Activated T-helper 1 cell treated with anti-CD3 and anti-CD28 coated beads, Interleukin-12 subunit alpha, Interleukin-12 subunit beta, Interleukin-2, Interleukin-4 antibody, amounts not matched to agents 30 ng/mL and 10 ng/mL and 1 ng/mL, durations not matched to agents 14 hours and 24 hours and 36 hours (primary cell): Measurements from ENCODE around the gene SLAMF1. TPM values are rescaled to one million over a fixed set of nuclear protein-coding genes. Genes with fewer than 3 reads are reported as not detected.
A peak's percentile ranks its signal among the peaks of the same experiment; 100 is the strongest.

Source experiments
- DNase-seq: peaks from one replicate; pipeline ENCODE4 v3.0.0; 2021; ENCODE audit warnings: low spot score
- H3K27ac Mint-ChIP-seq: one replicate; pipeline ENCODE4 v1.8.0; 2021; ENCODE audit warnings: mild to moderate bottlenecking, mixed read lengths
- H3K27me3 Mint-ChIP-seq: one replicate; pipeline ENCODE4 v1.8.0; 2022; ENCODE audit warnings: mild to moderate bottlenecking, moderate library complexity, mixed read lengths; ENCODE audit not compliant: insufficient read depth
- H3K36me3 Mint-ChIP-seq: one replicate; pipeline ENCODE4 v1.8.0; 2021; ENCODE audit warnings: low read depth, mixed read lengths
- H3K4me1 Mint-ChIP-seq: one replicate; pipeline ENCODE4 v1.8.0; 2021; ENCODE audit warnings: low read depth, mixed read lengths
- H3K4me3 Mint-ChIP-seq: one replicate; pipeline ENCODE4 v1.8.0; 2021; ENCODE audit warnings: mild to moderate bottlenecking, moderate library complexity, mixed read lengths
- H3K9me3 Mint-ChIP-seq: one replicate; pipeline ENCODE4 v1.8.0; 2021; ENCODE audit warnings: mixed read lengths
- intact Hi-C: fragments of 100-400 bp; cut with micrococcal nuclease; formaldehyde crosslinking; loops from one replicate; pipeline ENCODE4 v1.15.1; 2024
- total RNA-seq: library from RNA; stranded (reverse); gene quantifications from 2 replicates; pipeline ENCODE4 v1.2.3, GENCODE V29; 2022

Gene SLAMF1
- total RNA-seq, 1 donor from 2014 or later = 118 TPM

DNA sequence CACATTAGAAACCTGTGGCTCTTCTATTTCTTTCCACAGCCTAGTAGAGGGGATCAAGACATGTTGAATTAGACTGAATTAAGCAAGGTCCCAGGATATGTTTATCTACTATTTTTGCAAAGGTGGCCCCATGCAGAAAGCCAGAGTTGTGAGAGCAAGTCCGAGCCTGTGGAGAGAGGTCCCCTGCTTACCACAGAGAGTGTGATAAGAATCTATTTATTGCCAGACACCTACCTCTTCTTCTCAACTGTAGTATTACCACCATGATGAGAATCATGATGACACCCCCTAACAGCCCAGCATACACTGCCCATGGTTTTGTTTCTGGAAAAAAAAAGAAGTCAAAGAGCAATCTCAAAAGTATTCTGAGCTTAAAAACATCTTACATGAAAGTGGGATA, 23.0 kb downstream of the SLAMF1 start:
- Mint-ChIP-seq H3K9me3 (peaks cover 5% of the 10 kb centered on the region), H3K27ac (peak overlapping the region; percentile 99), H3K27me3 (no peaks in the 10 kb centered on the region), H3K4me3 (peak overlapping the region; percentile 81), H3K4me1 (peaks cover 95% of the 10 kb centered on the region), H3K36me3 (peaks cover 87% of the 10 kb centered on the region)
- DNase-seq = no peak
- intact Hi-C loops = loop anchor here (1.0 to 5.0 kb wide), 6 partner anchors 14 to 282 kb away; partner anchors contain the start of genes COPA and NCSTN

DNA sequence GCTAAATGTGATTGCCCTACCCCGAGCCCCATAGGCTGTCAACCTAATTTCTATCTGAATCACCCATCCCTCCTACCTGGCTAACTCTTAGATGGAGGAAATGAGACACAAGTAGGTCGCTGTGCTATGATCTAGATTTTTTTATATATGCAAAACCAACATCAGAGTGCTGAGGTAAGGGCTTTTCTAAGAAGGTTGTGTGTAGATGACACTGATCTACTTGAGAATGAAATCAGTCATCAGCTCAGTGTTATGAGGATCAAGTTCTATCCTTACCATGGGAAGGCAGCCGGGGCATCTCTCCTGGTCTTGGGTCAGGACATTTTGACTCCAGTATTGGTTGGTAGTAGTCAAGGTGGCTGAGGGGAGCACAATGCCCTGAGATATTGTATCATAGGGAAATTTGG, 23.6 kb downstream of the SLAMF1 start:
- Mint-ChIP-seq H3K4me1 (peaks cover 94% of the 10 kb centered on the region), H3K36me3 (peaks cover 85% of the 10 kb centered on the region), H3K4me3 (peak overlapping the region; percentile 81), H3K9me3 (peaks cover 6% of the 10 kb centered on the region), H3K27ac (peak overlapping the region; percentile 99), H3K27me3 (no peaks in the 10 kb centered on the region)
- intact Hi-C loops = loop anchor here (1.0 to 5.0 kb wide), 6 partner anchors 15 to 281 kb away; partner anchors contain the start of genes COPA and NCSTN
- DNase-seq = no peak

DNA sequence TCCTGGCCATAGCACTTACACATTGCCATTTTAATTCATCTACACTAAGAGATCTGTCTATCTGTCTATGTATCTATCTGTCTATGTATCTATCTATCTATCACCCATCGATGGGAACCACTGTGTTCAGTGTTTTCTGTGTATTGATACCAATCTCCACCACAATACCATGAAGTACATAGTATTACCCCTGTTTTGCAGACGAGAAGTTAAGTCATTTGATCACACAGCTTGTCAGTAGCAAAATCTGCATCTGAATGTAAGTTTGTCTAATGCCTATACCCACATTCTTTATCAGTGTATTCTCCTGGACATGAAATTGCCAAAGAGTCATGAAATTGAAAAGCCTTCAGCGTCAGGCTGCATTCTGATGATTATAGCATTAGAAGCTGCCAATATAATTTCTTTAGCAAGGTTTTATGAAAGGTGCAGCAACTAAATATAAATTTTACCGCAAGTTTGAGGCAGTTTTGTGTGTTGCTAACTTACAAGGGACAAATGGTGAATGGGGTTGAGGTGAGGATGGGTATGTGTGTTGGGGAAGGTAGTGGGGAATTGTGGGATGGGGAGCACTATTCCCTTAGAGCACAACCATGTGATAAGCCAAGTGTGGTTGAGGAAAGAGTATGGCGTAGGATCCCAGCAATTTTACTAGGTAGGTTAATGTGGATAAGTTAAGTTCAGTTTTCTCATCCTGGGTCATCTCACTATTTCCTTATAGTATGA, 24.2 kb downstream of the SLAMF1 start:
- Mint-ChIP-seq H3K27me3 (no peaks in the 10 kb centered on the region), H3K4me3 (peak overlapping the region; percentile 81)

DNA sequence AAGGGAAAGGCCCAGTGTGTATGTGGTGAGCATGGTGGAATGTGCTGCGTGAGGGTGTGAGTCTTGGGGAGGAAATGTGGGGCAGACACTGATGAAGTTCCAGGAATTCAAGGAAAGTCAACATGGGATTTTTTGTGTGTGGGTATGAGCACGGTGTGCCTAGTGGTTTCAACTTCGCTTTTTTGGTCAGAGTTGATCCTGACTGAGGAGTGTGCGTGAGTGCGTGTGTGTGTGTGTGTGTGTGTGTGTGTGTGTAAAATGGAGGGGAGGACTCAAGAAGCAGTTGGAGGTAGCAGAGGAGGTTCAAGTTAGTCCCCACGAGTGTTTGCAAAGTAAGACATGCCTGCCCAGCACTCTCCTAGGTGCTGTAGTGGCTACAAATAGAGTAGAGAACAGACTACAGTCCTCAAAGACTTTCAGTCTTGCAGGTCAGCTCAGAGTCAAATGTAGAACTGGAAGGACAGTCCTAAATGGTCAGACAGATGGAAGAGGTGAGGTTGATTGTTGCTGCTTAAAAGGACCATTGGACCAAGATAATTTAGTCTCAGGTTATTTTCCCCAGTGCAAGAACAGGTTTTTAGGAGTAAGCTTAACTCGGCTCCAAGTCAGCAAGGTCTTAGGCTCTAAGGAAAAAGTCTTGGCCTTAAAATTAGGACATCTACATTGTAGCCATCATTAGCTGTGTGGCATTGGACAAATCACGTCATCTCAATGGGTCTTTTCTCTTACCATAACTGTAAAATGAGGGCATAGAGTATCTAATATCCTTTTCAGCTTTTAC, 25.0 kb downstream of the SLAMF1 start:
- Mint-ChIP-seq H3K4me1 (peaks cover 90% of the 10 kb centered on the region), H3K27me3 (no peaks in the 10 kb centered on the region), H3K9me3 (peaks cover 6% of the 10 kb centered on the region), H3K36me3 (peaks cover 81% of the 10 kb centered on the region), H3K4me3 (peak overlapping the region; percentile 31), H3K27ac (peak overlapping the region; percentile 99)
- no peak for DNase-seq
- intact Hi-C loops = loop anchor here (2.0 to 5.0 kb wide), 4 partner anchors 45 to 280 kb away; partner anchors contain the start of genes COPA and NCSTN

More for the DNA sequence above, 24.2 kb downstream of the SLAMF1 start:
- peaks cover 6% of the 10 kb centered on the region for H3K9me3 Mint-ChIP-seq
- peaks cover 93% of the 10 kb centered on the region for H3K4me1 Mint-ChIP-seq
- peaks cover 85% of the 10 kb centered on the region for H3K36me3 Mint-ChIP-seq
- intact Hi-C loops = loop anchor here (1.0 to 5.0 kb wide), 6 partner anchors 16 to 280 kb away; partner anchors contain the start of genes COPA and NCSTN
- no peak for DNase-seq
- peak overlapping the region; percentile 99 for H3K27ac Mint-ChIP-seq

GRCh38 chr1:160620942-160621632, 25.8 kb downstream of the SLAMF1 start:
- peak overlapping the region; percentile 31 for H3K4me3 Mint-ChIP-seq

DNA sequence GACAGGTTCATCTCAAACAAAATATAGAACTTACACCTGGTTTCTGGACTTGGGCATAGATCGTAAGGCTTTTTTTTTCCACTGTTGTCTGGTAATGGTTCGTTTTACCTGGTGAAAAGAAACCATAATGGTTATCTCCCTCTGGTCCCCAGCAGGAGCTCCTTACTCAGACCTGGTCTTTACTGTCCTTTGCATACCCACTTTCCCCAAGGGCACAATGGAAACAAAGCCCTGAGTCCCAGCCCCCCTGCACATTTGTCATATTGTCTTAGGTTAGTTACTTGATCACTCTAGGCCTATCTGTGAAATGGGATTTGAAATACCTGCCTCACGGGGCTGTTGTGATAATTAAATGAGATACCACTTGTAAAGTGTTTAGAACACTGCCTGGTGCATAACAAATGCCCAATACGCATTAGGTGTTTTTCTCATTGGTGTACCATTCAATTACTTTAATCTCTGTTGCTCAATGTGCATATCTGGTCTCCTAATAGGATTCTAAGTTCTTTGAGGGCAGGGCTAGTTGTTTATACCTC, 27.0 kb downstream of the SLAMF1 start:
- Mint-ChIP-seq H3K4me3 (no peak overlapping the region), H3K4me1 (peaks cover 83% of the 10 kb centered on the region), H3K9me3 (peaks cover 6% of the 10 kb centered on the region), H3K27ac (peak overlapping the region; percentile 51), H3K27me3 (no peaks in the 10 kb centered on the region), H3K36me3 (peaks cover 73% of the 10 kb centered on the region)
- intact Hi-C loops = loop anchor here (5.0 kb wide), 1 partner anchor 278 kb away; the partner anchor contains the start of genes COPA and NCSTN
- no peak for DNase-seq

More at GRCh38 chr1:160620942-160621632, 25.8 kb downstream of the SLAMF1 start:
- peaks cover 78% of the 10 kb centered on the region for H3K36me3 Mint-ChIP-seq
- H3K4me1 Mint-ChIP-seq = peaks cover 88% of the 10 kb centered on the region
- H3K27me3 Mint-ChIP-seq = no peaks in the 10 kb centered on the region
- intact Hi-C loops = loop anchor here (5.0 kb wide), 1 partner anchor 279 kb away; the partner anchor contains the start of genes COPA and NCSTN
- peaks cover 6% of the 10 kb centered on the region for H3K9me3 Mint-ChIP-seq
- H3K27ac Mint-ChIP-seq = peak overlapping the region; percentile 99
- DNase-seq = no peak

GRCh38 chr1:160618763-160619274, 28.0 kb downstream of the SLAMF1 start:
- peaks cover 76% of the 10 kb centered on the region for H3K4me1 Mint-ChIP-seq
- H3K4me3 Mint-ChIP-seq = peak overlapping the region; percentile 24
- intact Hi-C loops = loop anchor here (1.0 kb wide), 1 partner anchor 56 kb away; no protein-coding TSS in a partner anchor
- peaks cover 71% of the 10 kb centered on the region for H3K36me3 Mint-ChIP-seq
- peak overlapping the region; percentile 51 for H3K27ac Mint-ChIP-seq
- H3K27me3 Mint-ChIP-seq = no peaks in the 10 kb centered on the region
- DNase-seq = no peak
- H3K9me3 Mint-ChIP-seq = peaks cover 6% of the 10 kb centered on the region

GRCh38 chr1:160618327-160618726, 28.5 kb downstream of the SLAMF1 start:
- H3K9me3 Mint-ChIP-seq = peaks cover 6% of the 10 kb centered on the region
- H3K36me3 Mint-ChIP-seq = peaks cover 69% of the 10 kb centered on the region
- H3K4me3 Mint-ChIP-seq = no peak overlapping the region
- intact Hi-C loops = loop anchor here (1.0 kb wide), 1 partner anchor 57 kb away; no protein-coding TSS in a partner anchor
- H3K27me3 Mint-ChIP-seq = no peaks in the 10 kb centered on the region
- H3K4me1 Mint-ChIP-seq = peaks cover 76% of the 10 kb centered on the region
- peak overlapping the region; percentile 61 for H3K27ac Mint-ChIP-seq
- no peak for DNase-seq

DNA sequence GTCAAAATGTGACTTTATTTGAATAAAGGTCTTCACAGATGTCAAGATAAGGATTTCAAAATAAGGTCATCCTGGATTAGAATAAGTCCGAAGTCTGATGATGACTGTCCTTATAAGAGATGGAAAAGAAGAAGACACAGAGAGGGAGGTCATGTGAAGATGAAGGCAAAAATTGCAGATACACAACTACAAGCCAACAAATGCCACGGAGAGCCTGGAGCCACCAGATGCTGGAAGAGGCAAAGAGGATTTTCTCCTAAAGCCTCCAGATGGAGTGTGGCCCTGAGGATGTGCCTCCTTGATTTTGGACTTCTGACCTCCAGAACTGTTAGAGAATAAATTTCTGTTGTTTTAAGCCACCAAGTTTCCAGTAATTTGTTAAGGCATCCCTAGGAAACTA, 31.2 kb downstream of the SLAMF1 start:
- peaks cover 72% of the 10 kb centered on the region for H3K4me1 Mint-ChIP-seq
- intact Hi-C loops = no loop called here
- peak overlapping the region; percentile 43 for H3K27ac Mint-ChIP-seq

GRCh38 chr1:160614410-160614809, 32.4 kb downstream of the SLAMF1 start:
- Mint-ChIP-seq H3K36me3 (peaks cover 64% of the 10 kb centered on the region), H3K27ac (no peak overlapping the region), H3K4me3 (no peak overlapping the region), H3K4me1 (peaks cover 72% of the 10 kb centered on the region), H3K9me3 (peaks cover 6% of the 10 kb centered on the region), H3K27me3 (no peaks in the 10 kb centered on the region)
- DNase-seq = no peak
- intact Hi-C loops = no loop called here

More for the DNA sequence above, 31.2 kb downstream of the SLAMF1 start:
- peaks cover 6% of the 10 kb centered on the region for H3K9me3 Mint-ChIP-seq
- no peaks in the 10 kb centered on the region for H3K27me3 Mint-ChIP-seq
- peaks cover 66% of the 10 kb centered on the region for H3K36me3 Mint-ChIP-seq
- no peak for DNase-seq
- H3K4me3 Mint-ChIP-seq = no peak overlapping the region

DNA sequence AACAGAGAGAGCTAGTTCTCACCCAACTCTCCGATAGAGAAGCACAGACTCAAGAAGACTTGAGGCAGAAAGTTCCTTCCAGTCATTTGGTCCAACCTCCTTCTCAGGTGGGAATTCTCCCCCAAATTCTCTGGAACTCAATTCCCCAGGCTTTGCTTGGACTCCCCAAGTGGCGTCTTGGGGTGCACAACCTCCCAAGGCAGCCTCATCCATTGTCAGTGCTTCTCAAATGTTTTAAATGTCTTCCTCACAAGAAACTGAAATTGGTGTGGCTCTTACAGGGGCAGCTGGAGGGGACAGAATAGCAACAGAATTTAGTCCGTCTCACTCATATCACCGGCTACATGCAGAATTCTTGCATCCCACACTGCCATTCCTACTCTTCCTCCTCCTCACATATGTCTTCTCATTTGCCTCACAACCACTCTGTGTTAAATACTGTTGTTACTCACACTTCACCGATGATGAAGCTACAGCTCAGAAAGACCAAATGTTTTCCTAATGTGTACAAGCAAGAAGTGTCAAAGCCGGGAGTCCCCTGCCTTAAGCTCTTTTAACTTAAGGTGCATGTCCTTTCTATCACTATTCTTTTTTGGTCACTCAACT, 34.1 kb downstream of the SLAMF1 start:
- intact Hi-C loops = no loop called here
- H3K9me3 Mint-ChIP-seq = no peaks in the 10 kb centered on the region
- H3K4me1 Mint-ChIP-seq = peaks cover 73% of the 10 kb centered on the region
- H3K4me3 Mint-ChIP-seq = no peak overlapping the region
- peak overlapping the region; percentile 75 for H3K27ac Mint-ChIP-seq
- H3K27me3 Mint-ChIP-seq = no peaks in the 10 kb centered on the region
- H3K36me3 Mint-ChIP-seq = peaks cover 59% of the 10 kb centered on the region
- DNase-seq = no peak
